HG03060 (cell line): Measurements from ENCODE around the gene WFS1.

Source experiments
- ATAC-seq: cut with Tn5 transposase; IDR thresholded peaks from one replicate; pipeline ENCODE4 v1.9.1; 2021; ENCODE audit warnings: low read depth, moderate number of reproducible peaks; ENCODE audit not compliant: unreplicated experiment

The WFS1 gene

GRCh38 chr4:6269616-6270511 is at the start of gene WFS1:
Gene WFS1 (plus strand): TSS chr4:6269850. CDS start chr4:6277456, 7,606 bp downstream.
- ATAC-seq: peak; percentile 100

- no peak for ATAC-seq
Measured at GRCh38 chr4:6221301-6221850, 48.3 kb upstream of the WFS1 start.

GRCh38 chr4:6221851-6222760 is 47.5 kb upstream of the WFS1 start:
- ATAC-seq: no peak

- no peak for ATAC-seq
Measured at GRCh38 chr4:6222761-6223292, 46.8 kb upstream of the WFS1 start.

- ATAC-seq: no peak
Measured at GRCh38 chr4:6224735-6225134, 44.9 kb upstream of the WFS1 start.

GRCh38 chr4:6225469-6225868 is 44.2 kb upstream of the WFS1 start:
- ATAC-seq: no peak

GRCh38 chr4:6226506-6226905 is 43.1 kb upstream of the WFS1 start:
- ATAC-seq: no peak

GRCh38 chr4:6227412-6228157 is 42.1 kb upstream of the WFS1 start:
- ATAC-seq: no peak

GRCh38 chr4:6228158-6229067 is 41.2 kb upstream of the WFS1 start:
- ATAC-seq: no peak

- ATAC-seq: no peak
Measured at GRCh38 chr4:6229095-6229494, 40.6 kb upstream of the WFS1 start.

GRCh38 chr4:6229671-6230501 is 39.8 kb upstream of the WFS1 start:
- no peak for ATAC-seq

GRCh38 chr4:6230502-6230785 is 39.2 kb upstream of the WFS1 start:
- no peak for ATAC-seq

- ATAC-seq: no peak
Measured at GRCh38 chr4:6230827-6231662, 38.6 kb upstream of the WFS1 start.

- ATAC-seq: no peak
Measured at GRCh38 chr4:6231663-6232165, 37.9 kb upstream of the WFS1 start.

GRCh38 chr4:6232836-6233785 is 36.5 kb upstream of the WFS1 start:
- no peak for ATAC-seq

- ATAC-seq: no peak
Measured at GRCh38 chr4:6233929-6234328, 35.7 kb upstream of the WFS1 start.
